Tibial nerve (tissue), 4 donors: ENCODE data around the gene EMC9.

Experiments
- EP300 ChIP-seq, 2 donors: sonication (generic); formaldehyde crosslinking; IDR thresholded peaks; one replicate each; pipeline ENCODE4 v1.6.1; 2017; ENCODE audit warnings: antibody characterized with exemption in 2 of 2, mild to moderate bottlenecking in 1 of 2
- POLR2A ChIP-seq, 2 donors: fragments of 450-650 bp; IDR thresholded peaks; one replicate each; pipeline ENCODE4 v1.6.1; 2017; ENCODE audit warnings: antibody characterized with exemption in 2 of 2, mild to moderate bottlenecking in 2 of 2, moderate library complexity in 2 of 2
- TF ChIP-seq, protein P1 (sequence below), 5 experiments: fragments of 200-600 bp in 3 of 5; fragments of 450-650 bp in 2 of 5; sonication (generic) in 3 of 5; IDR thresholded peaks; one replicate each; pipeline ENCODE4 v1.5.1; 2016 to 2019; ENCODE audit warnings: antibody characterized with exemption in 5 of 5, mild to moderate bottlenecking in 3 of 5, moderate library complexity in 2 of 5

- TF ChIP-seq, protein P1, sequence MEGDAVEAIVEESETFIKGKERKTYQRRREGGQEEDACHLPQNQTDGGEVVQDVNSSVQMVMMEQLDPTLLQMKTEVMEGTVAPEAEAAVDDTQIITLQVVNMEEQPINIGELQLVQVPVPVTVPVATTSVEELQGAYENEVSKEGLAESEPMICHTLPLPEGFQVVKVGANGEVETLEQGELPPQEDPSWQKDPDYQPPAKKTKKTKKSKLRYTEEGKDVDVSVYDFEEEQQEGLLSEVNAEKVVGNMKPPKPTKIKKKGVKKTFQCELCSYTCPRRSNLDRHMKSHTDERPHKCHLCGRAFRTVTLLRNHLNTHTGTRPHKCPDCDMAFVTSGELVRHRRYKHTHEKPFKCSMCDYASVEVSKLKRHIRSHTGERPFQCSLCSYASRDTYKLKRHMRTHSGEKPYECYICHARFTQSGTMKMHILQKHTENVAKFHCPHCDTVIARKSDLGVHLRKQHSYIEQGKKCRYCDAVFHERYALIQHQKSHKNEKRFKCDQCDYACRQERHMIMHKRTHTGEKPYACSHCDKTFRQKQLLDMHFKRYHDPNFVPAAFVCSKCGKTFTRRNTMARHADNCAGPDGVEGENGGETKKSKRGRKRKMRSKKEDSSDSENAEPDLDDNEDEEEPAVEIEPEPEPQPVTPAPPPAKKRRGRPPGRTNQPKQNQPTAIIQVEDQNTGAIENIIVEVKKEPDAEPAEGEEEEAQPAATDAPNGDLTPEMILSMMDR (IDR thresholded peaks at IDR 0.05): no peak
- TF ChIP-seq EP300 (IDR thresholded peaks at IDR 0.05) (no peak), POLR2A (IDR thresholded peaks at IDR 0.05) (no peak)
These were observed 5.9 kb downstream of the EMC9 start for GRCh38 chr14:24135584-24135833.
